Measurements from ENCODE around the gene FNDC1. TPM values are rescaled to one million over a fixed set of nuclear protein-coding genes. Genes with fewer than 3 reads are reported as not detected.

The FNDC1 gene
- polyA plus RNA-seq, 1 experiment, result 0.01 TPM

- ChIA-PET POLR2A (no interaction called here), CTCF (no interaction called here)
- DNase-seq (ENCODE audit: low read depth, low spot score), result no peak
- Histone ChIP-seq H3K27me3 (ENCODE audit: control insufficient read depth, insufficient read depth, low read length) (no peaks in the 10 kb centered on the region), H3K4me3 (ENCODE audit: low read depth, low read length) (no peak overlapping the region), H3K27ac (ENCODE audit: low read depth, low read length) (no peak overlapping the region), H3K9me3 (ENCODE audit: control insufficient read depth, insufficient read depth, low read length) (no peaks in the 10 kb centered on the region)
- TF ChIP-seq CTCF (IDR thresholded peaks at IDR 0.05; ENCODE audit: low read depth, low read length), result no peak
Observed at GRCh38 chr6:159152782-159153181, 16.4 kb upstream of the FNDC1 start.

- Histone ChIP-seq H3K27ac (ENCODE audit: low read depth, low read length) (no peak overlapping the region), H3K9me3 (ENCODE audit: control insufficient read depth, insufficient read depth, low read length) (no peaks in the 10 kb centered on the region), H3K4me3 (ENCODE audit: low read depth, low read length) (no peak overlapping the region), H3K27me3 (ENCODE audit: control insufficient read depth, insufficient read depth, low read length) (no peaks in the 10 kb centered on the region)
- ChIA-PET POLR2A (no interaction called here), CTCF (interaction anchor here (0.7 to 1.1 kb wide), 3 partner anchors 8 to 499 kb away, joined by 3 to 4 read pairs (median 3); no protein-coding TSS in a partner anchor)
- TF ChIP-seq CTCF (IDR thresholded peaks at IDR 0.05; ENCODE audit: low read depth, low read length), result no peak
- no peak for DNase-seq (ENCODE audit: low read depth, low spot score)
Observed at GRCh38 chr6:159155679-159156078, 13.5 kb upstream of the FNDC1 start.

GRCh38 chr6:159156089-159156488, 13.1 kb upstream of the FNDC1 start:
- ChIA-PET POLR2A (no interaction called here), CTCF (interaction anchor here (0.7 to 1.1 kb wide), 3 partner anchors 8 to 499 kb away, joined by 3 to 4 read pairs (median 3); no protein-coding TSS in a partner anchor)
- no peak overlapping the region for H3K27ac ChIP-seq (ENCODE audit: low read depth, low read length)
- no peaks in the 10 kb centered on the region for H3K27me3 ChIP-seq (ENCODE audit: control insufficient read depth, insufficient read depth, low read length)
- no peak for TF ChIP-seq CTCF (IDR thresholded peaks at IDR 0.05; ENCODE audit: low read depth, low read length)
- no peak overlapping the region for H3K4me3 ChIP-seq (ENCODE audit: low read depth, low read length)
- no peak for DNase-seq (ENCODE audit: low read depth, low spot score)
- no peaks in the 10 kb centered on the region for H3K9me3 ChIP-seq (ENCODE audit: control insufficient read depth, insufficient read depth, low read length)

GRCh38 chr6:159157431-159157830, 11.8 kb upstream of the FNDC1 start:
- POLR2A ChIA-PET, result no interaction called here

GRCh38 chr6:159161839-159162238, 7.4 kb upstream of the FNDC1 start:
- Histone ChIP-seq H3K9me3 (ENCODE audit: control insufficient read depth, insufficient read depth, low read length) (no peaks in the 10 kb centered on the region), H3K27me3 (ENCODE audit: control insufficient read depth, insufficient read depth, low read length) (peaks cover 3% of the 10 kb centered on the region), H3K4me3 (ENCODE audit: low read depth, low read length) (no peak overlapping the region), H3K27ac (ENCODE audit: low read depth, low read length) (no peak overlapping the region)
- DNase-seq (ENCODE audit: low read depth, low spot score), result no peak
- ChIA-PET CTCF (interaction anchor here (1.6 kb wide), 1 partner anchor 12 kb away, joined by 4 read pairs; no protein-coding TSS in a partner anchor), POLR2A (no interaction called here)
- no peak for TF ChIP-seq CTCF (IDR thresholded peaks at IDR 0.05; ENCODE audit: low read depth, low read length)

More at GRCh38 chr6:159157431-159157830, 11.8 kb upstream of the FNDC1 start:
- H3K27ac ChIP-seq (ENCODE audit: low read depth, low read length), result no peak overlapping the region
- CTCF ChIA-PET, result interaction anchor here (1.1 kb wide), 1 partner anchor 11 kb away, joined by 4 read pairs; no protein-coding TSS in a partner anchor
- H3K9me3 ChIP-seq (ENCODE audit: control insufficient read depth, insufficient read depth, low read length), result no peaks in the 10 kb centered on the region
- H3K27me3 ChIP-seq (ENCODE audit: control insufficient read depth, insufficient read depth, low read length), result no peaks in the 10 kb centered on the region
- TF ChIP-seq CTCF (IDR thresholded peaks at IDR 0.05; ENCODE audit: low read depth, low read length), result no peak
- DNase-seq (ENCODE audit: low read depth, low spot score), result no peak
- H3K4me3 ChIP-seq (ENCODE audit: low read depth, low read length), result no peak overlapping the region

Data from AG04450 (cell line).